Keratinocyte (primary cell): ENCODE data around the gene SSH2. TPM values are rescaled to one million over a fixed set of nuclear protein-coding genes. Genes with fewer than 3 reads are reported as not detected.

Source experiments
- DNase-seq: peaks from one replicate; pipeline ENCODE4 v3.0.0-alpha.2; 2011; ENCODE audit warnings: low read depth, missing footprints, low spot score
- FAIRE-seq: peaks from 2 replicates; lab custom pipeline; 2011; peaks lifted over from hg19 to GRCh38; lab: Jason Lieb, UNC
- H2AFZ ChIP-seq: 2 replicates; pipeline ENCODE4 v1.6.0; 2012; ENCODE audit warnings: low read length, control low read depth, inconsistent platforms; ENCODE audit not compliant: control insufficient read depth
- H3K27ac ChIP-seq: 2 replicates; pipeline ENCODE4 v1.5.1; 2011; ENCODE audit warnings: low read length; ENCODE audit not compliant: control insufficient read depth, insufficient read depth
- H3K27me3 ChIP-seq: 3 replicates; pipeline ENCODE4 v1.6.0; 2011; ENCODE audit warnings: low read length; ENCODE audit not compliant: control insufficient read depth, insufficient read depth; ENCODE audit errors: extremely low read depth
- H3K36me3 ChIP-seq, 2 experiments: 2 replicates in 1 of 2; 3 replicates in 1 of 2; pipeline ENCODE4 v1.5.1; 2011; ENCODE audit warnings: low read length in 2 of 2, mild to moderate bottlenecking in 1 of 2; ENCODE audit not compliant: control insufficient read depth in 2 of 2, insufficient read depth in 2 of 2; ENCODE audit errors: extremely low read depth in 1 of 2
- H3K4me1 ChIP-seq: 3 replicates; pipeline ENCODE4 v1.5.1; 2011; ENCODE audit warnings: low read length; ENCODE audit not compliant: control insufficient read depth, insufficient read depth; ENCODE audit errors: extremely low read depth
- H3K4me2 ChIP-seq: 3 replicates; pipeline ENCODE4 v1.6.0; 2011; ENCODE audit warnings: low read depth, low read length; ENCODE audit not compliant: control insufficient read depth, insufficient read depth; ENCODE audit errors: extremely low read depth
- H3K4me3 ChIP-seq, 3 experiments: fragments of 200-600 bp in 1 of 3; sonication (generic) in 1 of 3; 2 replicates in 2 of 3; 3 replicates in 1 of 3; pipeline ENCODE4 v1.5.1; 2011 to 2016; ENCODE audit warnings: low read length in 3 of 3, mild to moderate bottlenecking in 3 of 3, control low read depth in 2 of 3, inconsistent platforms in 1 of 3, low read depth in 1 of 3, mixed read lengths in 1 of 3, mixed run types in 1 of 3, moderate library complexity in 1 of 3; ENCODE audit not compliant: control insufficient read depth in 2 of 3, insufficient read depth in 2 of 3; ENCODE audit errors: extremely low read depth in 1 of 3
- H3K79me2 ChIP-seq: 2 replicates; pipeline ENCODE4 v1.6.0; 2012; ENCODE audit warnings: low read length; ENCODE audit not compliant: control insufficient read depth, insufficient read depth
- H3K9ac ChIP-seq: 3 replicates; pipeline ENCODE4 v1.6.0; 2011; ENCODE audit warnings: low read length; ENCODE audit not compliant: control insufficient read depth, insufficient read depth; ENCODE audit errors: extremely low read depth
- H3K9me1 ChIP-seq: 3 replicates; pipeline ENCODE4 v1.6.0; 2011; ENCODE audit warnings: low read length; ENCODE audit not compliant: control insufficient read depth, insufficient read depth; ENCODE audit errors: extremely low read depth
- H3K9me3 ChIP-seq: 2 replicates; pipeline ENCODE4 v1.5.1; 2012; ENCODE audit warnings: low read depth, low read length; ENCODE audit not compliant: control insufficient read depth
- H4K20me1 ChIP-seq: 3 replicates; pipeline ENCODE4 v1.6.0; 2011; ENCODE audit warnings: low read length; ENCODE audit not compliant: control insufficient read depth, insufficient read depth; ENCODE audit errors: extremely low read depth
- CTCF ChIP-seq, 3 experiments: IDR thresholded peaks in 1 of 3; conservative IDR thresholded peaks in 1 of 3; optimal IDR thresholded peaks in 1 of 3; 2 replicates in 2 of 3; 3 replicates in 1 of 3; pipeline versions ENCODE3 to v1.5.1; 2011; ENCODE audit warnings: low read length in 3 of 3, mild to moderate bottlenecking in 3 of 3, moderate library complexity in 2 of 3, control low read depth in 1 of 3, inconsistent platforms in 1 of 3; ENCODE audit not compliant: insufficient read depth in 2 of 3; ENCODE audit errors: extremely low read depth in 1 of 3
- EZH2 ChIP-seq: IDR thresholded peaks from one replicate; pipeline ENCODE4 v1.6.1; 2012; ENCODE audit warnings: inconsistent platforms, mild to moderate bottlenecking, low read length, moderate library complexity
- dilution Hi-C: fragments of 300-500 bp; cut with MboI; formaldehyde crosslinking; loops from one replicate; pipeline ENCODE4 v1.7.0; 2020; ENCODE audit warnings: low sequenced_read_pairs; ENCODE audit not compliant: extremely low pct_ligation_motif_present
- polyA plus RNA-seq, 5 experiments: library from polyadenylated mRNA; depleted of rRNA in 3 of 5; stranded (reverse) in 3 of 5; stranded (forward) in 1 of 5; unstranded in 1 of 5; fragments of >200 nt; gene quantifications; 1 replicate in 1 of 5; 2 replicates in 3 of 5; 3 replicates in 1 of 5; pipeline versions ENCODE4 v1.2.1 to v1.2.3, GENCODE V29; 2011 to 2012; ENCODE audit warnings: missing spikeins in 2 of 5, low read depth in 1 of 5, low replicate concordance in 1 of 5

SSH2 gene
- polyA plus RNA-seq, 1 donor (not counting 4 experiments of a cell fraction or from before 2014, with no cell fraction given), result 13.9 TPM

- Histone ChIP-seq H3K4me1 (peaks cover 2% of the 10 kb centered on the region), H3K27me3 (no peaks in the 10 kb centered on the region), H3K36me3 (no peaks in the 10 kb centered on the region), H3K27ac (no peak overlapping the region), H3K9me3 (no peaks in the 10 kb centered on the region), H3K79me2 (peaks cover 31% of the 10 kb centered on the region), H3K9me1 (no peaks in the 10 kb centered on the region), H4K20me1 (no peaks in the 10 kb centered on the region), H3K9ac (no peak overlapping the region), H2AFZ (no peak overlapping the region), H3K4me3 (no peak overlapping the region), H3K4me2 (no peak overlapping the region)
- FAIRE-seq, result no peak
- TF ChIP-seq EZH2, result no peak
- no peak for TF ChIP-seq CTCF (optimal IDR thresholded peaks at IDR 0.05 in 1 of 3, IDR thresholded peaks at IDR 0.05 in 1 of 3, conservative IDR thresholded peaks at IDR 0.05 in 1 of 3; ENCODE audit: extremely low read depth in 1 of 3, insufficient read depth in 2 of 3, low read length in 3 of 3)
- no peak for DNase-seq
- dilution Hi-C loops, result no loop called here
Observed at GRCh38 chr17:29885031-29885640, 44.9 kb downstream of the SSH2 start.

- no peak for FAIRE-seq
- dilution Hi-C loops, result no loop called here
Observed at GRCh38 chr17:29883497-29883896, 46.5 kb downstream of the SSH2 start.

More at GRCh38 chr17:29883497-29883896, 46.5 kb downstream of the SSH2 start:
- Histone ChIP-seq H3K9me3 (no peaks in the 10 kb centered on the region), H3K79me2 (peaks cover 38% of the 10 kb centered on the region), H3K9me1 (no peaks in the 10 kb centered on the region), H4K20me1 (no peaks in the 10 kb centered on the region), H3K9ac (no peak overlapping the region), H3K4me2 (no peak overlapping the region), H3K27me3 (no peaks in the 10 kb centered on the region), H3K4me3 (no peak overlapping the region), H3K36me3 (no peaks in the 10 kb centered on the region), H3K27ac (no peak overlapping the region), H2AFZ (no peak overlapping the region), H3K4me1 (peaks cover 2% of the 10 kb centered on the region)
- no peak for TF ChIP-seq EZH2
- no peak for TF ChIP-seq CTCF (optimal IDR thresholded peaks at IDR 0.05 in 1 of 3, IDR thresholded peaks at IDR 0.05 in 1 of 3, conservative IDR thresholded peaks at IDR 0.05 in 1 of 3; ENCODE audit: extremely low read depth in 1 of 3, insufficient read depth in 2 of 3, low read length in 3 of 3)
- no peak for DNase-seq
